Fibroblast of lung (primary cell): ENCODE results near the gene DCTN4.

Source experiments
- EZH2 ChIP-seq: IDR thresholded peaks from 2 replicates; pipeline ENCODE4 v1.5.1; 2012; ENCODE audit warnings: low read length, control low read depth, mild to moderate bottlenecking; ENCODE audit errors: missing control alignments
- TF ChIP-seq, protein P1 (sequence below), 2 donors: IDR thresholded peaks in 1 of 2; conservative IDR thresholded peaks in 1 of 2; 1 replicate in 1 of 2; 2 replicates in 1 of 2; pipeline ENCODE4 v1.5.1; 2011 to 2012; ENCODE audit warnings: low read length in 2 of 2, control low read depth in 1 of 2, inconsistent platforms in 1 of 2, low read depth in 1 of 2, mild to moderate bottlenecking in 1 of 2

GRCh38 chr5:150692276-150692675 is 66.5 kb downstream of the DCTN4 start:
- TF ChIP-seq, protein P1, sequence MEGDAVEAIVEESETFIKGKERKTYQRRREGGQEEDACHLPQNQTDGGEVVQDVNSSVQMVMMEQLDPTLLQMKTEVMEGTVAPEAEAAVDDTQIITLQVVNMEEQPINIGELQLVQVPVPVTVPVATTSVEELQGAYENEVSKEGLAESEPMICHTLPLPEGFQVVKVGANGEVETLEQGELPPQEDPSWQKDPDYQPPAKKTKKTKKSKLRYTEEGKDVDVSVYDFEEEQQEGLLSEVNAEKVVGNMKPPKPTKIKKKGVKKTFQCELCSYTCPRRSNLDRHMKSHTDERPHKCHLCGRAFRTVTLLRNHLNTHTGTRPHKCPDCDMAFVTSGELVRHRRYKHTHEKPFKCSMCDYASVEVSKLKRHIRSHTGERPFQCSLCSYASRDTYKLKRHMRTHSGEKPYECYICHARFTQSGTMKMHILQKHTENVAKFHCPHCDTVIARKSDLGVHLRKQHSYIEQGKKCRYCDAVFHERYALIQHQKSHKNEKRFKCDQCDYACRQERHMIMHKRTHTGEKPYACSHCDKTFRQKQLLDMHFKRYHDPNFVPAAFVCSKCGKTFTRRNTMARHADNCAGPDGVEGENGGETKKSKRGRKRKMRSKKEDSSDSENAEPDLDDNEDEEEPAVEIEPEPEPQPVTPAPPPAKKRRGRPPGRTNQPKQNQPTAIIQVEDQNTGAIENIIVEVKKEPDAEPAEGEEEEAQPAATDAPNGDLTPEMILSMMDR (conservative IDR thresholded peaks at IDR 0.05 in 1 of 2, IDR thresholded peaks at IDR 0.05 in 1 of 2; ENCODE audit: low read depth in 1 of 2, low read length in 2 of 2) = no peak
- no peak for TF ChIP-seq EZH2
